Measurements from ENCODE around the gene DYRK1B.

DNA sequence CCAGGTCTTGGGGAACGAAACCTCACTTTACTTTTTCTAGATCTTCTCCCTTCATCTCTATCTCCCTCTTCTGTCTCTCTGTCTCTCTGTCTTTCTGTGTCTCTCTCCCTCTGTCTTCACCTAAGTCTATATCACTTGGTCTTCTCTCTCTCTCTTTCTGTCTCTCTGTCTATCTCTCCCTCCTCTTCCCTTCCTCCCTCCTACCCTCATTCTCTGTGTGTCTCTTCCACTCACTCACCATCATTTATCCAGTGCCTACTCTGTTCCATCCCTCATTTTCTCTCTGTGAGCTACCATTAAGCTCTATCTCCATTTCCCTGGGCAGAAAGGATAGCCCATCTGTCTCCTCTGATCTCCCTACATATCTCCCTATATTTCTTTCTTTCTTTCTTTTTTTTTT, 44.4 kb upstream of the DYRK1B start:
- TF ChIP-seq, protein P1, sequence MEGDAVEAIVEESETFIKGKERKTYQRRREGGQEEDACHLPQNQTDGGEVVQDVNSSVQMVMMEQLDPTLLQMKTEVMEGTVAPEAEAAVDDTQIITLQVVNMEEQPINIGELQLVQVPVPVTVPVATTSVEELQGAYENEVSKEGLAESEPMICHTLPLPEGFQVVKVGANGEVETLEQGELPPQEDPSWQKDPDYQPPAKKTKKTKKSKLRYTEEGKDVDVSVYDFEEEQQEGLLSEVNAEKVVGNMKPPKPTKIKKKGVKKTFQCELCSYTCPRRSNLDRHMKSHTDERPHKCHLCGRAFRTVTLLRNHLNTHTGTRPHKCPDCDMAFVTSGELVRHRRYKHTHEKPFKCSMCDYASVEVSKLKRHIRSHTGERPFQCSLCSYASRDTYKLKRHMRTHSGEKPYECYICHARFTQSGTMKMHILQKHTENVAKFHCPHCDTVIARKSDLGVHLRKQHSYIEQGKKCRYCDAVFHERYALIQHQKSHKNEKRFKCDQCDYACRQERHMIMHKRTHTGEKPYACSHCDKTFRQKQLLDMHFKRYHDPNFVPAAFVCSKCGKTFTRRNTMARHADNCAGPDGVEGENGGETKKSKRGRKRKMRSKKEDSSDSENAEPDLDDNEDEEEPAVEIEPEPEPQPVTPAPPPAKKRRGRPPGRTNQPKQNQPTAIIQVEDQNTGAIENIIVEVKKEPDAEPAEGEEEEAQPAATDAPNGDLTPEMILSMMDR (IDR thresholded peaks at IDR 0.05) = no peak
- no peak for TF ChIP-seq POLR2A (IDR thresholded peaks at IDR 0.05)

All from adrenal gland (tissue), 5 donors.